ENCODE results near the gene RAB7A. TPM values are rescaled to one million over a fixed set of nuclear protein-coding genes. Genes with fewer than 3 reads are reported as not detected.

The RAB7A gene
- total RNA-seq, 2 experiments from 2014 or later: 304 to 322 TPM

DNA sequence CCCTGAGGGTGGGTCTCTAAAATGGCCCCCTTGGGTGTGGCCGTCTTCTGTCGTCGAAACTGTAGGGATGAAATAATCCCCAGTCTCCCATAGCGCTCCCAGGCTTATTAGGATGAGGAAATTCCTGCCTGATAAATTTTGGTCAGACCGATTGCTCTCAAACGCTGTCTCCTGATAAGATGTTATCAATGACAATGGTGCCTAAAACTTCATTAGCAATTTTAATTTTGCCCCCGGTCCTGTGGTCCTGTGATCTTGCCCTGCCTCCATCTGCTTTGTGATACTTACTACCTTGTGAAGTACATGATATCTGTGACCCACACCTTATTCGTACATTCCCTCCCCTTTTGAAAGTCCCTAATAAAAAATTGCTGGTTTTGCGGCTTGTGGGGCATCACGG is 5.1 kb upstream of the RAB7A start:
- intact Hi-C loops (cut with micrococcal nuclease): no loop called here
- no peak overlapping the region for H3K4me3 Mint-ChIP-seq
- ATAC-seq: no peak
- ChIA-PET POLR2A (no interaction called here), CTCF (no interaction called here)
- H3K27ac Mint-ChIP-seq: no peak overlapping the region
- no peak for DNase-seq
- no peaks in the 10 kb centered on the region for H3K27me3 Mint-ChIP-seq
- TF ChIP-seq, protein P1, sequence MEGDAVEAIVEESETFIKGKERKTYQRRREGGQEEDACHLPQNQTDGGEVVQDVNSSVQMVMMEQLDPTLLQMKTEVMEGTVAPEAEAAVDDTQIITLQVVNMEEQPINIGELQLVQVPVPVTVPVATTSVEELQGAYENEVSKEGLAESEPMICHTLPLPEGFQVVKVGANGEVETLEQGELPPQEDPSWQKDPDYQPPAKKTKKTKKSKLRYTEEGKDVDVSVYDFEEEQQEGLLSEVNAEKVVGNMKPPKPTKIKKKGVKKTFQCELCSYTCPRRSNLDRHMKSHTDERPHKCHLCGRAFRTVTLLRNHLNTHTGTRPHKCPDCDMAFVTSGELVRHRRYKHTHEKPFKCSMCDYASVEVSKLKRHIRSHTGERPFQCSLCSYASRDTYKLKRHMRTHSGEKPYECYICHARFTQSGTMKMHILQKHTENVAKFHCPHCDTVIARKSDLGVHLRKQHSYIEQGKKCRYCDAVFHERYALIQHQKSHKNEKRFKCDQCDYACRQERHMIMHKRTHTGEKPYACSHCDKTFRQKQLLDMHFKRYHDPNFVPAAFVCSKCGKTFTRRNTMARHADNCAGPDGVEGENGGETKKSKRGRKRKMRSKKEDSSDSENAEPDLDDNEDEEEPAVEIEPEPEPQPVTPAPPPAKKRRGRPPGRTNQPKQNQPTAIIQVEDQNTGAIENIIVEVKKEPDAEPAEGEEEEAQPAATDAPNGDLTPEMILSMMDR (IDR thresholded peaks at IDR 0.05): no peak
- H3K9me3 Mint-ChIP-seq: no peaks in the 10 kb centered on the region
- H3K4me1 Mint-ChIP-seq (ENCODE audit: low read depth): peaks cover 23% of the 10 kb centered on the region
- H3K36me3 Mint-ChIP-seq (ENCODE audit: low read depth): peaks cover under 1% of the 10 kb centered on the region

DNA sequence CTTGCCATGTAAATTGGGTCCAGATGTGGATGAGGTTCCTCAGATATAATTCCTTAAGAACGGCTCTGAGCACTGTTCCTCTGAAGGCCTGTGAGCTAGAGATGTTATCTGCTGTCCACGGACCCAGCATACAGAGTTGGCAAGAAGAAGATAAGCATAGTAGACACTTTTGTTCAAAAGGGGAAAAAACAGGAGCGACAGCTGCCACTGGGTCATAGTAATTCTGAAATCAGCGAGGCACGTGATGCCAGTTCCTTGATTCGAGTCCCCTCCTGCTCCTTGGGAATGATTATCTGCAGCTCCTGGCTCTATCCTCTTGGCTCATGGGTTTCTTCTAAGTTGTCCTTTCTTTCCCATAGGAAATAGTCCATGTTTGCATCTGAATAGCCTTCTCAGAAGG is 2.5 kb upstream of the RAB7A start:
- H3K4me1 Mint-ChIP-seq (ENCODE audit: low read depth): peaks cover 32% of the 10 kb centered on the region
- H3K4me3 Mint-ChIP-seq: no peak overlapping the region
- H3K27ac Mint-ChIP-seq: no peak overlapping the region
- no peaks in the 10 kb centered on the region for H3K9me3 Mint-ChIP-seq
- TF ChIP-seq, protein P1 (IDR thresholded peaks at IDR 0.05): no peak
- ChIA-PET POLR2A (no interaction called here), CTCF (interaction anchor here (3.6 kb wide), 1 partner anchor 42 kb away, joined by 25 read pairs; no protein-coding TSS in a partner anchor)
- H3K36me3 Mint-ChIP-seq (ENCODE audit: low read depth): peaks cover 18% of the 10 kb centered on the region
- intact Hi-C loops (cut with micrococcal nuclease): no loop called here
- no peak for DNase-seq
- H3K27me3 Mint-ChIP-seq: no peaks in the 10 kb centered on the region
- no peak for ATAC-seq

- TF ChIP-seq, protein P1 (IDR thresholded peaks at IDR 0.05): no peak
- ATAC-seq (no peak), DNase-seq (no peak)
- Mint-ChIP-seq H3K36me3 (ENCODE audit: low read depth) (peaks cover 32% of the 10 kb centered on the region), H3K27ac (peak overlapping the region; percentile 97), H3K4me1 (ENCODE audit: low read depth) (peaks cover 45% of the 10 kb centered on the region), H3K9me3 (no peaks in the 10 kb centered on the region), H3K27me3 (no peaks in the 10 kb centered on the region), H3K4me3 (peak overlapping the region; percentile 100)
- ChIA-PET POLR2A (interaction anchor here (0.6 to 2.1 kb wide), 7 partner anchors 10 to 71 kb away, joined by 3 to 11 read pairs (median 4); no protein-coding TSS in a partner anchor), CTCF (interaction anchor here (0.8 to 3.6 kb wide), 5 partner anchors 10 to 108 kb away, joined by 3 to 25 read pairs (median 8); no protein-coding TSS in a partner anchor)
- intact Hi-C loops (cut with micrococcal nuclease): loop anchor here (5.0 kb wide), 3 partner anchors 43 to 77 kb away; no protein-coding TSS in a partner anchor
Observed at GRCh38 chr3:128725547-128726022, 398 bp upstream of the RAB7A start.

DNA sequence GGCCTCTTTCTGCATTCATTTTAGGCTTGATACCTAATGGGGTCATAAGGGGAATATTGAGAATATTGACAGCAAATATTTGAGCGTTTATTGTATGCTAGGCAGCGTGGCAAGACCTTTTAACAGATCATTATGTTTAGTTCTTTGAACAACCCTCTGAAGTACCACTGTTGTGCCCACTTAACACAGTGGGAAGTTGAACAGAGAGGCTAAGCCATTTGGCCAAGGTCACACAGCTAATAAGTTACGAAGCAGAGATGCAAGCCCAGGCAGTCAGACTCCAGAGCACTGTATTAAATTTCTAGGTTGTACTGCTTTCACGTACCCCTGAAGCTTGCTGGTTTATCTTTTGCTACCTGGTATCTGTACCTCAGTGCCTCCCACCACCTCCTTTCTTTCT is 1.1 kb downstream of the RAB7A start:
- H3K36me3 Mint-ChIP-seq (ENCODE audit: low read depth): peaks cover 41% of the 10 kb centered on the region
- ATAC-seq: no peak

More for the DNA sequence above, 1.1 kb downstream of the RAB7A start:
- intact Hi-C loops (cut with micrococcal nuclease): loop anchor here (5.0 kb wide), 3 partner anchors 45 to 75 kb away; no protein-coding TSS in a partner anchor
- ChIA-PET CTCF (interaction anchor here (0.9 to 2.8 kb wide), 6 partner anchors 11 to 119 kb away, joined by 3 to 16 read pairs (median 4); no protein-coding TSS in a partner anchor), POLR2A (interaction anchor here (0.7 to 2.0 kb wide), 14 partner anchors 9 to 152 kb away, joined by 3 to 9 read pairs (median 3); partner anchors contain the start of gene ACAD9)
- DNase-seq: no peak
- Mint-ChIP-seq H3K27me3 (no peaks in the 10 kb centered on the region), H3K4me3 (peak overlapping the region; percentile 100), H3K4me1 (ENCODE audit: low read depth) (peaks cover 56% of the 10 kb centered on the region), H3K27ac (peak overlapping the region; percentile 97), H3K9me3 (no peaks in the 10 kb centered on the region)
- TF ChIP-seq, protein P1 (IDR thresholded peaks at IDR 0.05): no peak

Measured in activated CD8-positive, alpha-beta T cell treated with anti-CD3 and anti-CD28 coated beads for 36 hours (primary cell).